ENCODE results near the gene DISP1. TPM values are rescaled to one million over a fixed set of nuclear protein-coding genes. Genes with fewer than 3 reads are reported as not detected.
A peak's percentile ranks its signal among the peaks of the same experiment; 100 is the strongest.
"Not testable (repeated sequence)": the region's sequence is repeated elsewhere in the genome, so short reads cannot be mapped to it uniquely, and the experiment has no call there.

The DISP1 gene
- total RNA-seq, 1 donor from 2014 or later: 27.4 TPM

DNA sequence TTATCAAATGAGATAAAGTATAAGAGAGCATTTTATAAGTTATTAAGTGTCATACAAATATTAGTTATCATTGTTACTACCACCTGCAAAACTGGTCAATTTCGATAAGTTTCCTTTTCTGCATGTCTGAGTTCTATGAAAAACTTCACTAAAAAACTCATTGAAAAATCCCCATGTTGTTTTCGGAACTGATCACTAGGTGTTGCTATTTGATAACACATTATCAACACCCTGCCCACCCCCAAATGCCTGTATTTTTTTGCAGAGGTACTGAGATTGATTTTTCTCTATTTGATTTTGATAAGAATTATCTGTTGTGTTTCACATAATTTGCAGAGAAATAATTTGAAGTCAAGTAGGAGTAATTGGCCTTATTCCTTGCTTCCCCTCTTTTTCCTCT, 22.1 kb upstream of the DISP1 start:
- no peak for DNase-seq (ENCODE audit: low spot score)

DNA sequence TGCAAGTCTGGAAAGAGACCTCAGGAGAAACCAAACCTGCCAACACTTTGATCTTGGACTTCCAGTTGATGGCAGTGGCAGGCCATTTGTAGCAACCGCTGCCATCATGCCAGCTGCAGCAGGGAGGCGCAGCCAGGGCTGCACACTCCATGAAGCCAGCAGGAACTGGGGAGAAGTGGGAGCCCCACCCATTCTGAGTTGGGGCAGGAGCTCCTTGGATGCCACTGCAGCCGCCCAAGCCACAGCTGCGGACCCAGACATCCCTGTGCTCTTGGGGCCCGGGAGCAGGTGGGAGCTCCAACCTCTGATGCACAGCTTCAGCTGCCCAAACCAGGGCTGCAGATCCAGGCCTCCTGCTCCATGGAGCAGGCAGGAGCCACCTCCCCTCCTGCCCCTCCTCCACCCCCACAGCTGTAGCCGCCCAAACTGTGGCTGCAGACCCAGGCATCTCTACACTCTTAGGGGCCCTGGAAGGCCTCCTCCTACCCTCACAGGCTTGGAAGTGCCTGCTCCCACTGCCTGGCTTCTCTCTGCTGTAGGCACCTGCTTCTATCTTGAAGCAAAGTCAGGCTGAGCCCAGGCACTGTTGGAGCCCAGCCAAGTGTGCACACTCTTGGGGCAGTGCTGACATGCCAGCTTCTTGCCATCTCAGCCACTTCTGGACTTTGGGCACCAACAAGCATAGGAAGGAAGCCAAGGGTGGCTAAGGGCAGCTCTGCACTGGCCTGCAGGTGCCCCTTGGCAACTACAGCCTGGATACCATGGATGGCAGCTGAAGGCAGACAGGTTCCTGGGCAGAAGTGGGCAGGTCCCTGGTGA, 20.0 kb upstream of the DISP1 start:
- peak; percentile 72 for DNase-seq (ENCODE audit: low spot score)

DNA sequence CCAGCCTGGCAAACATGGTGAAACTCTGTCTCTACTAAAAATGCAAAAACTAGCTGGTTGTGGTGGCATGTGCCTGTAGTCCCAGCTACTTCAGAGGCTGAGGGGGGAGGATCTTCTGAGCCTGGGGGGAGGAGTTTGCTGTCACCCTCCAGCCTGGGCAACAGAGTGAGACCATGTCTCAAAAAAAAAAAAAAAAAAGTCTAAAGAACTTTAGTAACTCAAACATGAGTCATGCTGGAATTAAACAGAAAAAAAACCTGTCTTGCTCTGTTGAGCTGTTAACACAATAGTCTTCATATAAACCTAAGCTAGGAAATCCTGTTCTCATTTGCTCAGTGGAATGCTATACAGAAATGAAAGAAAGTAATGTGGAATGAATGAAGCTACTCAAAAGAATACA, 16.7 kb upstream of the DISP1 start:
- no peak for DNase-seq (ENCODE audit: low spot score)

DNA sequence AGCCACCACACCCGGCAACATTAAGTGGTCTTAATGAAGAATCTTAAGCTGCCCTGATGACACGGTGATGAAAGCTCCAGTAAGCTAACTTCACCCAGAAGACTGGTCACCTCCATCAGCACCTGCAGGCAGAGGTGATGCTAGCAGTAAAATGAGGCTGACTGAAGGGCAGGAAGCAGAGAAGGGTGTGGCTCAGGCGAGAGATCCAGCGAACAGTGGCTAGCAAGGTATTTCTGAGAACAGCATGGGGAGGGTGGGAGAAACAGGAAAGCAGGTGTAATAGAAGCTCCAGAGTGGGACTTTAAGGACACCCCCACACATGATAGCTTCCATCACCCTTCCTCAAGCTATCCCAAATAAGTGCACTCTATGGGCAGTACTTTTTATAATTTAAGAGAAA, 15.9 kb upstream of the DISP1 start:
- DNase-seq (ENCODE audit: low spot score): no peak

DNA sequence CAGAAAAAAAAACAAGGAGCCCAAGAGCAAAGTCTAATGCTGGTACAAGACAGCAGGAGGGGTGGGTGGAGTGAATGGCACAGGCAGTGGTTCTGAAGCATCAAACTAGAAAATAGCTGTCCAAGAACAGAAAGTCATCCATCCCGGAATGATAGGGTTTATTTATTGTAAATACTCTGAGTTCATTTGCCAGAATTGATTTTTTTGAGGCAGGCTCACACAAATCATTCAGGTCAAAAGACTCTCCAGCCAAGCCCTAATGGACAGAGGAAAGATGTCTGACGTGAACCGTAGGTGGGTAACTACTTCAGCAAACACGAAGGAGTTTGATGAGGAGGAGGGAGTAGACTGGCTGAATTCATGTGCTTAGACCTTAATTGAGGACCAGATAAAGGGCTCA, 13.8 kb upstream of the DISP1 start:
- no peak for DNase-seq (ENCODE audit: low spot score)

DNA sequence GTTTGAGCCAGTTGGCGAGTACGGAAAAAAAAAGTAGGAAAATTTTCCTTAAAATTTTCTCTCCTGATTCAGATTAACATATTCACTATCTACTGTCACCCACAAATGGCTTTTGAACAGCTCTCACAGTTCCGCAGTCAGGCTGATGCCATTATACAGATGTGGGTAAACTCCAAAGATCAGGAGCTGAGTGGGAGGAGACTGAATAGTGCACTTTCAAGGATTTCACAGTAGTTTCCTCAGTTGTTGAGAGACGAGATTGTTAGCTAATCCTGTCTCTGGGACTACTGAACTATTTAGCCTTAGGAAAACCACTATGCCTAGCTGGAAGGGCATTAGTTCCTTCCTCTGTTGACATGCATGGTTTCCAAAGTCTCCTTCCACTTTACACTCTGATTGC, 3.2 kb upstream of the DISP1 start:
- DNase-seq (ENCODE audit: low spot score): no peak

DNA sequence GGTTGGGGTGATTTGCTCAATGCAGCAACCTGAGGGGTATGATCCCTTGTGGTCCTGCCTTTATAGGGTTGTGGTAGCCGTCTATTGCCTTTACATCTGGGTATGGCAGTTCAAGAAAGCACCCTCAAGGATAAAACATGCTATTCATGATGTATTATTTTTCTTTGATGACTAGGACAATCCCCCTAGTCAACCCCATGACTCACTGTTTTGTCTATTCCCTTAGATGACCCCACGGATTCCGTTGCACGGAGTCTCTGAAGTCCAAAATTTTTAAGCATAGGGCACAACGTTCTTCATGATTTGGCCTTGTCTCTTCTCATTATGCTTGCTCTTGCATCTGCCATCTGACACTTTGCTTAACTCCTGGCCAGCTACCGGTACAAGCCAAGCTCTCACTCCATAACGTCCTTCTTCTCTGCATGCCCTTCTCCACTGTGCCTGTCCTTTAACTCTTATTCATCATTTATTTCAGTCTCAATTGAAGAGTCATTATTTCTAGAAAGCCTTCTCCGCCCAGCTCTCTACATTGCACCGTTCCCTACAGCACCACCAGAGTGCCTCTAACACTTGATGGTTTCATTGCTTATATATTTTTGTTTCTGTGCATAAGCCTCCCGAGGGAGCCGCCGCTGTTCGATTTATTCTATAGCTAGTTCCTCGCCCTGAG, 838 bp upstream of the DISP1 start:
- no peak for DNase-seq (ENCODE audit: low spot score)

DNA sequence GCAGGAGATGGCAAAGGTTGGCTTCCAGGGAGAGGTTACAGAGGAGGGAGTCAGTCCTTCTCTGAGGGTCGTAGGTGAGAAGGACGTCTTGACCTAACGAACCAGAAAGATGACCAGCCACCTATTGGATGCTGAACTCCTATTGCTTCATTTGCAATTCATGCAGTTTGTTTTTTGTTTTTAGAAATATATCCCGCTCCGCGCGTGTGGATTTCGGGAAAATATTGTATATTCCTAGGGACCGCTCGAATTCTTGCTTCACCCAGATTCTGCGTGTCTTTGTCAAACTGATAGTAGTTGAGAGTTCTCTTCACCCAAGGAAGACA, 564 bp downstream of the DISP1 start:
- DNase-seq (ENCODE audit: low spot score): no peak

DNA sequence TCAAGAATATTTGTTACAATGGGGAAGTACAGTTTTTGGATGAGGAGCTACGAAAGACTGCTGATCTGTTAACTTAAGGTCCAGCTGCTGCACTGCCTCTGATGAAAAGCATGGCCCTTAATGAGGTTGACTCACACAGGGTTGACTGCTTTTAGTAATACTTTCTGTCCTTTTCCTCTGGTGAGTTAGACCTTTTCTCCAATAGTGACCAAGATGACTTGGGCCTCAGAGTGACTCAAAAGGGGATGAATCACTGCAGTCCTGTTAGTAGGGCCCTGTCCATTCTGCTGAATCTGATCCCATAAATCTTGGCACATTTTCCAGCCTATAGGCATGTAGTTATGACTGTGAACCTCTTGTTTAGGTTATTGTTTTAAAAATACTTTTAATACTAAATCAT, 2.7 kb downstream of the DISP1 start:
- no peak for DNase-seq (ENCODE audit: low spot score)

DNA sequence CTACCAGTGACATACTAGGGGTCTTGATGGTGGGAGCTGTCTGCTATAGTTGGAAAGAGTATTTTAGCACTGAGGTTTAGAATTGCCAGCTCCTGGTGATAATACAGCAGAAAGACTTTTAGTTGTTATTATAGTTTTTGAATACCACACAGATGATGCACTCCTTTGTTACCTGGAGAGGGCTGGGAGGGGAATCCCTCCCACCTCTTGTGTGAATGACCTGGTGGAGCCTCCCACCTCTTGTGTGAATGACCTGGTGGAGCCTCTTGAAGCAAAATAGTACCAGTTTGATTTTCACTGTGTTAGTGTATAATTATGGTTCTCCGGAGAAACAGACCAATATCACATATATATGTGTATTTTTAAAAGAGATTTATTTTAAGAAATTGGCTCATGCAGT, 3.3 kb downstream of the DISP1 start:
- no peak for DNase-seq (ENCODE audit: low spot score)

DNA sequence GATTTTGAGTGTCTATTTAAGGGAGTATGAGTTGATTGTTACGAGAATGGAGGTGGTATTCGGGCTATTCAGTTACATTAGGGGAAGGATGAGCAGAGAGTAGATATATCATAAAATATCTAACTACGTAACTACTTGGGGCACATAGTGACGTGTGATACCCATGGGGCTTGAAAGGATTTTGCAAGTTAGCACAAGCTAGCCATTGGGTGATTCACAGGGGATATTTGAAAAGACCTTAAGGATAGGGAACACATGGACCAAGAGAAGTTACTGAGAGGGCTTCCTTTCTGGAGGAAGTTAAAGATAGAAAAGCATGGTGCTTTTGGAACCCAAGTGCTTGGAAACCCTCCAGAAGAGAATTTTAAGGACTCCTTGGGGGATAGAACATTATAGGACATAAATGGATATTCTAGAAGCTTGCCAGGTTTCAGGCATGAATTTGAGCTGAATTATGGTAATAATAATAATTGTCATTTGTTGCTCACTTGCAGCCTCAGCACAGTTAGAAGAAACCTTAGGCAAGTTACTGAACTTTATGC, 5.4 kb downstream of the DISP1 start:
- no peak for DNase-seq (ENCODE audit: low spot score)

DNA sequence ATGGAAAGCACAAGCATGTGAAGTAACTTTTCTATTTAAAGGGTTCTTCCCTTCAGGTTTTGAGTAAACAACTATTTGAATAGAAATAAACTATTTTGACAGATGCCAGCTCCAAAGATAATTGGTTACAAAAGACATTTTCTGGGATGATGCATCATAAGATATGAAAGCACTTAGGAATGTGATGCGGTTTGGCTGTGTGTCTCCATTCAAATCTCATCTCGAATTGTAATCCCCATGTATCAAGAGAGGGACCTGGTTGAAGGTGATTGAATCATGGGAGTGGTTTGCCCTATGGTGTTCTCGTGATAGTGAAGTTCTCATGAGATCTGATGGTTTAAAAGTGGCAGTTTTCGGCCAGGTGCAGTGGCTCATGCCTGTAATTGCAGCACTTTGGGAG, 6.4 kb downstream of the DISP1 start:
- no peak for DNase-seq (ENCODE audit: low spot score)

DNA sequence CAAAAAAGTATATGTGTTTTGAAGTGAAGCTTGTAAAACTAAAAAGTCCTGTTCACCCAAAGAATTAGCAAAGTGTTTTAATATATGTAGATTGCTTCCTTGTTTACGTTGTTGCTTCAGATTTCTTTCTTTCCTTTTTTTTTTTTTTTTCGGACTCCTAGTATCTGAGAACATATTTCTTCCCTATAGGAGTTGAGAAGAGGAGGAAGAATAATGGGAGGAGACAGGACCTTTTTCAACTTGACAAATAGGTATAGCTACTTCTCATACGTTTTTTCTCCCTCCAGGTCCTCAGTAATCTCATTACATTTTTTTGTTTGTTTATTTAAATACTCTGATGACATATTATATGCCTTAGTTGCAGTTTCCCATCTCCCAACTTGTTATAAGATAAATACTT, 8.9 kb downstream of the DISP1 start:
- no peak for DNase-seq (ENCODE audit: low spot score)

DNA sequence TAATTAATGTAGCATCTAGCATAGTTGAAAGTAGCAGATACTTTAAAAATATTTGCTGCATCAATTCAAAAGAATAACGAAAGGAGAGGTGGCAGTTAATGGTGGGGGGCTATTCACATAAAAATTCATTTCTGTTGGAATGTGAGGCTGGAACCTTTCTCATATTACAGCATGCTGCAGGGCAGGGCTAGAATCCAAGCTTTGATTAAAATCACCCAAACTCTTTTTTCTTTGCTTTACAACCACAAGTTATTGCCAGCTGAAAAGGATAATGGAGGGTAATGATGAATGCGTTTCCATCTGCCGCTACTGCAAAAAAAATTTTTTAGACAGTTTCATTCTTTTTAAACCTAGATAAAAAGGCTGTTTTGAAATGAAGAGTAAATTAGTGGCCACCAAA, 9.8 kb downstream of the DISP1 start:
- no peak for DNase-seq (ENCODE audit: low spot score)

DNA sequence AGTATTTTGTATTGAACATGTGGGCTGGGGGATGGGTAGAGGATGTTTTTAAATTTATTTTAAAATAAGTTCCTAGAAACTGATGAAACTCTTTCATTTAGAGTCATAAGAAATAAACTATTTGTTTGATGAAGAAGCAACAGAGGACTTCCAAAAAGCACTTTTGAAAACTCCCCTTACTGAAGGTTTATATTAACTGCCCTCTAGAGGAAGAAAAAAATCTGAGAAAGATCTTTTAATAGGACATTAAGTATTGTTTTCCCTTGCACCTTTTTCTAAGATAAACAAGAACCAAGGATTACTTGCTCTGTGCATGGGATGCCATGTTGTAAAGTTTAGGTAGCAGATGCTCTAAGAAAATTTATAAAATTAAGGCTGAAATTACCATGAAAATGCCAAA, 14.1 kb downstream of the DISP1 start:
- DNase-seq (ENCODE audit: low spot score): no peak

DNA sequence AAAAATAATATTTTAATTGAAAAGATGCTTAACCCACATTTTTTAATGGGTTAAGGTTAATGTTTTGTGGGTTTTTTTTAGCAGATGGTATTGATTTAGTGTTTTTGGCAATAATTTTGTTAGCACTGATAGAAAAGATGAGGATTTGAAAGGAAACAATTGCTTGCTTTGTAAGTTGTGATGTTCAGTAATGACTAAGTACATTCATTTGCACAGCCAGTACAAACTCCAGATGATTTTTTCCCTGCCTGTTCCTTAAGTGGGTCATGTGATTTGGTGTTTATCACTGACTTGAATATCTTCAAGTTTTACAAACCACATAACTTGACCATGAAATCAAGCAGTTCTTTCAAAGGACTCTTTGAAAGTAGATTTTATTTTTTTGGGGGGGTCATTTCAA, 15.0 kb downstream of the DISP1 start:
- peak; percentile 18 for DNase-seq (ENCODE audit: low spot score)

DNA sequence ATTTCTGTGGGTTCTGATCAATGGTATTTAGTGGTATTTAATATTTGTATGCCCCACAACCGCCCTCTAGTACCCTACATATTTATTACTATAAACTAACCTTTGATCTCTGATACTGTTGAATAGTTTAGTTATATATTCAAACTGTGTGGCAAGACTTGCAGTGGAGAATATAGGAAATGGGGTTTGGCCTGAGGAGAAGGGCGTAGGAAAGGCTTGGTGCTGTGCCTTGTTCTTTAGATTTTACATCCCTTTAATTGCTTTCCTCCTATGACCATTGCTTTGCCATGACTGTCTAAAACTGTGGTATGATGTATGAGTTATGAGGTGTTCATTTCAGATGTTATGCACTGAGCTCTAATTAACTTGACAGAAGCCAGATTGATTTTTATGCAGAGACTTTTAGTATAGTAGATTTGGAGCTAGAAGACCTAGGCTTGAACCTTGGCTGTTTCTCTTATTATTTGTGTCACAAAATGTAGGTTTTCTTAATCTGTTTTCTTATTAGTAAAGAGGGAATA, 18.6 kb downstream of the DISP1 start:
- DNase-seq (ENCODE audit: low spot score): no peak

DNA sequence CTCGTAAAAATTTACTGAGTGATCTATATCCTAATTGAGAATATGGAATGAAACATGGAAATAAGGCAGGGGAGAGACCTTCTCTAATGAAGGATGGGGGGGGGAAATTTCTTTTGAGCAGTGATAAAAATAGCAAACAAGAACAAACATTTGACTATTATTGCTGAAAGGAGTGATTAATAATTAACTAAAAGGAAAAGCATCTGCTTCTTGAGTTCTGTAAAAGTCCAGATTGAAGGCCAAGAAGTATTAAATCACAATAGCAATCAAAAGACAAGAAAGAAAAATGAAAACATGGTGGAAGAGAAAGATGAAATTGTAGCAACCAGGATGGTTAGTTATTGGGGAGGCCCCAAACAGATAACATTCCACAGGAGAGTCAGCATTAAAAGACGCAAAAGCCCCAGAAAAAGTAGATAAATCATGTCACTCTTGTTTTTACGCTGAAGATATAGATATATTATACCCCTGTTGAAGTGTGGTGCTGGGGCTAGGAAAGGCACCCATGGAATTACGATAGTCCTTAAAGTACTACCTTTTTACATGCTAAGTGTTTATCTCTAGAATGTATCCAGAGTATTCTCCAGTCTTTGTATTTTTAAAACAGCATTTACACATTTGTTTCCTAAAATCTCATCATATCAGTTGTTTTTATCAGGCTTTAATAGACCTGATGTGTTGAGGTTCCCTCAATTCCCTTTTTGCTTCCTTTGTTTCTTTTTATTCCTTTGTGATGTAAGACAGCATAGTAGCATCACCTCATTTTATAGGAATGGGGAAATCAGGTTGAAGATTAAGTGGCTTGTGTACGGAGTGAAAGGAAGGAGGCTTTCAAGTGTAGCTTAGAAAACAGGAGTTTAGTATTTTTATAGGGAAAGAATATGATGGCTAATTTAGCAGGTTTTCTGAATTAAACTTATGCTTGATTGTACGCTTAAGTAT, 28.9 kb downstream of the DISP1 start:
- no peak for DNase-seq (ENCODE audit: low spot score)

DNA sequence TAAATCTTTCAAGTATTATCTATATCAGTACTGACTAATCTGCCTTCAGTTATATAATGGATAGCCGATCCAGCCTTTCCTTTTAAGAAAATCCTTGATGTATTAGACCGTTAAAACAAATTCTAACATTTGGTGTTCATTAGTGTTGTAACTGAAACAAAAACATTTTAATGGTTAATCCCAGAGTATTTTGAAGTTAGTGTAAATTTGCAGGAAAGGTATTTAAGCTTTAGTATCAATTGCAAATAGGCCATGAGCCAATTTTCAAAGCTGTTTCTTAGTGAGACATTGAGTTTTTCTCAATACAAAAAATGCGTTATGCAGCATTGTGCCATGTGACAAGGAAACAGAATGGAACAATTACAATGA, 29.6 kb downstream of the DISP1 start:
- no peak for DNase-seq (ENCODE audit: low spot score)

DNA sequence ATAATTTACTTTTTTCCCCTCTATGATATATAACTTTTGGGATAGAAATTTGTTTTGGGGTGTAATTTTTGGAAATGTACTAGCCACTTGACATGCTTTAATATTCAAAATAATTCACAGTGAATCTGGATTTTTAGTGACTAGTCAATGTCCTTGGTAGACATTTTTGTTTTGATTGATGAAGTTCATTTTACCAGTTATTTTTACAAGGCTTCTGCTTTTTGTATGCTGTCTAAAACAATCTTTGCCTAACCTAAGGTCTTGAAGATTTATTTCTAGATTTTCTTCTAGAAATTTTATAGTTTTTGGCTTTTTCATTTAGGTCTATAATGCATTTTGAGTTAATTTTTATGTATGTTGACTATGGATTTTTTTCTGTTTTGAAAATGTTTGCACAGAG, 30.9 kb downstream of the DISP1 start:
- DNase-seq (ENCODE audit: low spot score): no peak

DNA sequence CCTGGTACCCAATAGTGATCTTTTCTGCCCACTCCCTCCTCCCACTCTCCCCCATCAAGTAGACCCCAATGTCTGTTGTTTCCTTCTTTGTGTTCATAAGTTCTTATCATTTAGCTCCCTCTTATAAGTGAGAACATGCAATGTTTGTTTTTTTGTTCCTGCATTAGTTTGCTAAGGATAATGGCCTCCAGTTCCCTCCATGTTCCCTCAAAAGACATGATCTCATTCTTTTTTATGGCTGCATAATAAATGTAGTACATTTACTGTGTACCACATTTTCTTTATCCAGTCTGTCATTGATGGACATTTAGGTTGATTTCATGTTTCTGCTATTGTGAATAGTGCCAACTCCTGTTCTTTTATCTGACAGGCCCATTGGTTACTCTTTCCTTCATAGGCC, 35.7 kb downstream of the DISP1 start:
- DNase-seq (ENCODE audit: low spot score): not testable (repeated sequence)

DNA sequence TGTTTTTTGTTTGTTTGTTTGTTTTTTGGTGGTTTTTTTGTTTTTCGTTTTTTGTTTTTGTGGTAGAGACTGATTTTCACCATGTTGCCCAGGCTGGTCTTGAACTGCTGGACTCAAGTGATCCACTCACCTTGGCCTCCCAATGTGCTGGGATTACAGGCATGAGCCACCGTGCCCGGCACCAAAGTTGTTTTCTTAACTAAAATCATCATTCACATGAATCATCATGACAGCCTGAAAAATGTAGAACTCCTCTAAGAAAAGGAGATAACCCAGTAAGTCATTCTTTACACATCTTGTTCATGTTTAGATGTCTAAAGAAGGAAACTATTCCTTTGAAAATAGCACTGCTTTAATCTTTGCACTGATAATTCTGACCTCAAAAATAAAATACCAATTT, 37.5 kb downstream of the DISP1 start:
- DNase-seq (ENCODE audit: low spot score): no peak
